ENCODE results near the gene FXYD7. TPM values are rescaled to one million over a fixed set of nuclear protein-coding genes. Genes with fewer than 3 reads are reported as not detected.

FXYD7 gene
- total and polyA plus RNA-seq, 2 of the 13 experiments (the other 11 are each of a cell fraction or from before 2014, with no cell fraction given), result 0.55 TPM; not detected in 1

- Histone ChIP-seq H3K4me1 (ENCODE audit: insufficient read depth, low read length) (peaks cover 88% of the 10 kb centered on the region), H3K9ac (ENCODE audit: insufficient read depth, low read depth, low read length) (no peak overlapping the region), H3K4me2 (ENCODE audit: low read depth, low read length) (no peak overlapping the region), H3K27ac (ENCODE audit: extremely low read length, insufficient read depth, low read length) (no peak overlapping the region), H4K20me1 (ENCODE audit: insufficient read depth, low read length) (no peaks in the 10 kb centered on the region), H2AFZ (ENCODE audit: low read length) (no peak overlapping the region), H3K4me3 (replicated peaks in 1 of 3; ENCODE audit: insufficient read depth in 1 of 3, low read depth in 2 of 3, low read length in 3 of 3) (no peak overlapping the region), H3K36me3 (replicated peaks in 1 of 2; ENCODE audit: control insufficient read depth in 1 of 2, insufficient read depth in 2 of 2, low read length in 2 of 2) (no peaks in the 10 kb centered on the region), H3K79me2 (ENCODE audit: insufficient read depth, low read length) (no peaks in the 10 kb centered on the region), H3K27me3 (ENCODE audit: control insufficient read depth in 1 of 2, insufficient read depth in 2 of 2, low read length in 2 of 2) (no peaks in the 10 kb centered on the region), H3K9me3 (ENCODE audit: low read length) (no peaks in the 10 kb centered on the region)
- ChIA-PET CTCF (ENCODE audit: low intra/inter-chr PET ratio, low total read pairs) (no interaction called here), POLR2A (no interaction called here)
- DNase-seq (ENCODE audit: low spot score) (no peak), FAIRE-seq (no peak), ATAC-seq (no peak)
- intact Hi-C loops (cut with micrococcal nuclease; ENCODE audit: unreplicated experiment) (no loop called here), in situ Hi-C loops (cut with HindIII; ENCODE audit: extremely low pct_ligation_motif_present, low pct_unique_long_range_greater_than_20kb) (no loop called here)
- BruUV-seq (replicated peaks), result no TSS peak
- WGBS (ENCODE audit: low lambda C conversion rate), result 75% methylated on average over 5 of the region's 35 CpGs
- TF ChIP-seq HMGXB4 (CRISPR knock-in tag; IDR thresholded peaks at IDR 0.05; ENCODE audit: borderline replicate concordance in 1 of 2, low read depth in 1 of 2) (no peak), ZNF580 (CRISPR knock-in tag; IDR thresholded peaks at IDR 0.05; ENCODE audit: borderline replicate concordance, low read depth) (no peak), DZIP1 (CRISPR knock-in tag; IDR thresholded peaks at IDR 0.05) (no peak), ZNF687 (CRISPR knock-in tag; IDR thresholded peaks at IDR 0.05) (peak; percentile 63), SP4 (CRISPR knock-in tag; IDR thresholded peaks at IDR 0.05) (no peak), ZKSCAN1 (IDR thresholded peaks at IDR 0.05; ENCODE audit: low read length) (no peak), MIER2 (CRISPR knock-in tag; IDR thresholded peaks at IDR 0.05) (no peak), ZNF747 (CRISPR knock-in tag; IDR thresholded peaks at IDR 0.05; ENCODE audit: borderline replicate concordance) (0 out of 2 replicates have a peak, but pooled peaks have one; percentile 40), MED8 (CRISPR knock-in tag; IDR thresholded peaks at IDR 0.05; ENCODE audit: insufficient replicate concordance) (no peak), CEBPG (CRISPR knock-in tag; IDR thresholded peaks at IDR 0.05) (no peak), SALL1 (CRISPR knock-in tag; IDR thresholded peaks at IDR 0.05) (peak; percentile 7; the same call in 1 of the 2 replicates)
- TF ChIP-seq, protein P1, sequence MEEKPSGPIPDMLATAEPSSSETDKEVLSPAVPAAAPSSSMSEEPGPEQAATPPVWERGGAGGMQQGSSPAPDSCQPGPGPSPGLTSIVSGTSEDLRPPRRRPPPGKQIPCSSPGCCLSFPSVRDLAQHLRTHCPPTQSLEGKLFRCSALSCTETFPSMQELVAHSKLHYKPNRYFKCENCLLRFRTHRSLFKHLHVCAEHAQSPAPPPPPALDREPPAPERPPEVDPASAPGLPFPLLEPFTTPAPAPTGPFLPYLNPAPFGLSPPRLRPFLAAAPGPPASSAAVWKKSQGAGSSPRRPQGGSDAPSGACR (CRISPR knock-in tag; IDR thresholded peaks at IDR 0.05), result no peak
Observed at GRCh38 chr19:35125749-35126623, 17.1 kb upstream of the FXYD7 start.

Measured in HepG2 (cell line).